SK-N-MC (cell line): ENCODE data around the gene CTBP2.

Experiments
- DNase-seq: peaks from one replicate; pipeline ENCODE4 v3.0.0-alpha.2; 2011; ENCODE audit warnings: low read depth, low spot score
- H3K27ac ChIP-seq: fragments of 200-600 bp; sonication (generic); 2 replicates; pipeline ENCODE4 v1.5.1; 2016; ENCODE audit warnings: mixed run types
- H3K36me3 ChIP-seq: fragments of 200-600 bp; sonication (generic); 2 replicates; pipeline ENCODE4 v1.6.1; 2017; ENCODE audit warnings: antibody characterized with exemption, low read length, mixed read lengths; ENCODE audit not compliant: insufficient read depth
- H3K4me3 ChIP-seq: fragments of 200-600 bp; sonication (generic); 2 replicates; pipeline ENCODE4 v1.5.1; 2016
- H3K9ac ChIP-seq: fragments of 200-600 bp; sonication (generic); 2 replicates; pipeline ENCODE4 v1.8.0; 2017; ENCODE audit warnings: mixed run types, mixed read lengths; ENCODE audit not compliant: insufficient read length
- H3K9me3 ChIP-seq: fragments of 200-600 bp; sonication (generic); 2 replicates; pipeline ENCODE4 v1.6.1; 2017; ENCODE audit warnings: low read depth, mild to moderate bottlenecking, antibody characterized with exemption, low read length, moderate library complexity, mixed read lengths
- EZH2 ChIP-seq: fragments of 200-600 bp; sonication (generic); IDR thresholded peaks from one replicate; pipeline ENCODE4 v1.6.1; 2017; ENCODE audit warnings: antibody characterized with exemption
- FOXP2 ChIP-seq: optimal IDR thresholded peaks from 2 replicates; pipeline ENCODE3; 2011; ENCODE audit warnings: mild to moderate bottlenecking, moderate library complexity; ENCODE audit not compliant: insufficient read depth; ENCODE audit errors: extremely low read length, control extremely low read depth
- POLR2AphosphoS5 ChIP-seq: IDR thresholded peaks from 2 replicates; pipeline ENCODE4 v1.6.1; 2012; ENCODE audit warnings: mild to moderate bottlenecking, low read depth, low read length, borderline replicate concordance

Gene CTBP2

DNA sequence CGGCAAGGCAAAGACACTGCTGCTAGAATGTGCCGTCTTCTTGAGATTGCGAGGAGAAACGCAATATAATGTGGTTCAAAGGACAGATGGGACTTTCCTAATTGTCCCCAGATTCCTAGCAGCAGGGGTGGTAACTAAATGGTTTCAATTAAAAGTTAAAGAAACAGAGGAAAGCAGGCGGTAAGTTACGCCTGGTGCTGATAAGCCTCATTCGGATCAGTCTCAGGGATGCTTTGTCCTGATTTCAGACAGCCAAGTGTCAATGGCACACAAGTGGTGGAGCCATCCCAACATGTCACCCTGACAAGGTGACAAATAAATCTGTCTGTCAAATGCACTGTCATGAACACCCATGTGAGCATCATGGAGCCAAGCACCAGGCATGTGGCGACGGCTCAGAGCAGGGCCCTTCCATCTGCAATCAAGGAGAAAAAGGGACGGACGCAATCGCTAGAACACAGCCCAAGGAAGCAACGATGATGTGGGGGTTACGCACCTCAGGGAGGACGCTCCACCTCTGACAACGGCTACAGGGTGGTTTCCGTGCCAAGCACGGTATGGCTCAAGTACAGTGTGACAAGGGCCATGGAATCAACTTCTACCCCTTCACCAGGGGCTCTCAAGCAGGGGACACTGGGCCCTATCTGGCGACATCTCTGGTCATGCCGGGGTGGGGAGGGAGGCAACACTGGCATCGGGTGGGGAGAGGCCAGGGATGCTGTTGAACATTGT is 66.2 kb downstream of the CTBP2 start:
- Histone ChIP-seq H3K27ac (no peak overlapping the region), H3K9me3 (no peaks in the 10 kb centered on the region), H3K9ac (no peak overlapping the region), H3K36me3 (no peaks in the 10 kb centered on the region), H3K4me3 (no peak overlapping the region)
- TF ChIP-seq POLR2AphosphoS5, result no peak
- DNase-seq, result no peak

DNA sequence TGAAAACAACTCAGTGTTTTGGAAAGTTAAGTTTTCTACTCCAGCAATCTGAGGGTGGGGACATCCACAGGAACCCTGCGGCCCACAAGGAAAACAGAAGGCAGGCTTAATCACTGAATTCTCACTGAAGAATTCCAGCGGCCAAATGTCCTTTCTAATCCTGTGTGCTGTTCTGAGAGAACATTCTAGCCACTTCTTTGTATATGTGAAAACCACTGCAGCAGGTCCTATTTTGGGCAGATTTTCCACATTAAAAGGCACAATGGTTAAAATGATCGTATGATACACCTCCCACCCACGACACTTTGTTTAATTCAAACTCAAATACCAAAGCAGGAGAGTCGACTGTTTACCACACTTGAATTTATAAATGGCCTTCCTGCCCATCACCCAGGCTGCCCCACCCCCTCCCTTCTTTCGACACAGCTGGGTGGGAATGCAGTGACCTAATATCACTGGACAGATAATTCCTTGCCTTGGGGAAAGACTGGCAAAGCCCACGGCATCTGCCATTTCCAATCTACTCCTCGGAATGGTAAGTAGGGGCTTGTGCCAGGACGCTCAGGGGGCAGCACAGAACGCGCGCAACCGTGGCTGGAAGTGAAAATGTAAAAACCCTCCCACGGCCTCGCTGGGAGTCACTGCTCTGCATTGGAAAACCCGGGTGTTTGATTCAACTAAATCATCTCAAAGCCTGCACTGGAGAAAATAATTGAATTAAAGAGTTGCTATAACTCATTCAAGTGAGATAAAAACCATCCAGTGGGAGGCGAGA is 67.0 kb downstream of the CTBP2 start:
- no peak for DNase-seq
- Histone ChIP-seq H3K36me3 (no peaks in the 10 kb centered on the region), H3K9me3 (no peaks in the 10 kb centered on the region), H3K9ac (no peak overlapping the region), H3K27ac (no peak overlapping the region), H3K4me3 (no peak overlapping the region)
- TF ChIP-seq EZH2, result no peak
- no peak for TF ChIP-seq POLR2AphosphoS5
- no peak for TF ChIP-seq FOXP2

DNA sequence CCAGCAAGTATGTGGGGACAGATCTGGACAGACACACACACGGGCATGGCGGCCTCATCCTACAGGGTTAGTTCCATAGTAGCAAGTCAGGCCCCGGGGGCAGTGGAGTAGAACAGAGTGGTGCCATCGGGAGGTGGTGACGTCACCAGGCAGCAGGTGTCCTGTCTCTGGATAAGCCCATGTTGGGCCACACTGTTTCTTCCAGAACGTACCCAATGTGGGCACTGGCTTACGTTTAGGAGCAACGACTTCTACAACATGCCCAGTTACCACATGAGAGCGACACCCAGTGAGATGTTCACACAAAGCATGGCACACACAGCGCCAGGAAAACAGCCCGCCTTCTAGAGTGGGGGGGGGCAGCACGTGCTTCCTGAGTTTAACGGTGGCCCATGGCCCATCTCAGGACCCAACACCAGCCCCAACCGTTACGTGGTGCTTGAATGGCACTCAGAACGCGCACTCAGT is 67.8 kb downstream of the CTBP2 start:
- Histone ChIP-seq H3K27ac (no peak overlapping the region), H3K4me3 (no peak overlapping the region), H3K9ac (no peak overlapping the region), H3K9me3 (no peaks in the 10 kb centered on the region), H3K36me3 (no peaks in the 10 kb centered on the region; the same call in 1 of the 2 replicates)
- no peak for DNase-seq
- no peak for TF ChIP-seq EZH2
- no peak for TF ChIP-seq POLR2AphosphoS5

- Histone ChIP-seq H3K4me3 (no peak overlapping the region), H3K27ac (no peak overlapping the region), H3K9ac (no peak overlapping the region), H3K9me3 (no peaks in the 10 kb centered on the region), H3K36me3 (no peaks in the 10 kb centered on the region; the same call in 1 of the 2 replicates)
- no peak for TF ChIP-seq POLR2AphosphoS5
- no peak for TF ChIP-seq FOXP2
- no peak for TF ChIP-seq EZH2
- DNase-seq, result no peak
Measured at GRCh38 chr10:125091891-125092290, 68.5 kb downstream of the CTBP2 start.

GRCh38 chr10:125089469-125089868 is 70.9 kb downstream of the CTBP2 start:
- no peak for DNase-seq
- Histone ChIP-seq H3K4me3 (no peak overlapping the region), H3K9ac (no peak overlapping the region), H3K36me3 (no peaks in the 10 kb centered on the region; the same call in 1 of the 2 replicates), H3K9me3 (no peaks in the 10 kb centered on the region), H3K27ac (no peak overlapping the region)
- no peak for TF ChIP-seq FOXP2
- TF ChIP-seq POLR2AphosphoS5, result no peak
- no peak for TF ChIP-seq EZH2

GRCh38 chr10:125087897-125088215 is 72.5 kb downstream of the CTBP2 start:
- TF ChIP-seq EZH2 (no peak), FOXP2 (no peak)
- no peak for DNase-seq
- Histone ChIP-seq H3K9ac (no peak overlapping the region), H3K27ac (no peak overlapping the region), H3K4me3 (no peak overlapping the region), H3K9me3 (no peaks in the 10 kb centered on the region), H3K36me3 (no peaks in the 10 kb centered on the region; the same call in 1 of the 2 replicates)

DNA sequence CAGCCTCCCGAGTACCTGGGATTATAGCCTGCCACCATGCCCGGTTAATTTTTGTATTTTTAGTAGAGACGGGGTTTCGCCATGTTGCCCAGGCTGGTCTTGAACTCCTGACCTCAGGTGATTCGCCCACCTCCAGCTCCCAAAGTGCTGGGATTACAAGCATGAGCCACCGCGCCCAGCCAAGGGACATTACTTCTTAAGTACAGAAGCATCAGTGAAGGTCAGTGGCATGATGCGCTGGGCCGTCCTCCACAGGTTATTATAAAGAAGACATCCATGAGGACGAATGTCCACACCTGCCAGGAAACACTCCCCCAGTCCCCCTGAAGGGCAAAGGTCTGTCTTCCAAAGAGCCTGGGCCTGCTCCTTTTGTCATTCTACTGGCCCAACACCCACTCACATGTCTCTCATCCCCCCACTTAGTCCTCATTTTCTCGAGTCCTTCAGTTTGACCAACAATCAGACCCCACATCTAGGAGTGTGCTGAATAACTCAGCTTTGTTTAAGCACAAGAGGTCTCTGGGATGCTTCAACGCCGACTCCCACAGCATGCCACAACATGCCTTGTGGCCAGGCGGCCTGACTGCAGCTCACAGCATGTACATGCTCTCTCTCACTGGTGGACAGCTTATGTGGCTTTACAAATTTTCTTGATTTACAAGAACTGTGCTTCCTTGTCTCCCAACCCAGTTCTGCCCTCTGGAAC is 73.0 kb downstream of the CTBP2 start:
- Histone ChIP-seq H3K27ac (no peak overlapping the region), H3K9me3 (no peaks in the 10 kb centered on the region), H3K4me3 (no peak overlapping the region), H3K9ac (no peak overlapping the region), H3K36me3 (no peaks in the 10 kb centered on the region; the same call in 1 of the 2 replicates)
- no peak for DNase-seq
- TF ChIP-seq POLR2AphosphoS5 (no peak), EZH2 (no peak), FOXP2 (no peak)

- TF ChIP-seq EZH2 (no peak), POLR2AphosphoS5 (no peak), FOXP2 (no peak)
- Histone ChIP-seq H3K9ac (no peak overlapping the region), H3K9me3 (no peaks in the 10 kb centered on the region), H3K36me3 (no peaks in the 10 kb centered on the region; the same call in 1 of the 2 replicates), H3K4me3 (no peak overlapping the region), H3K27ac (no peak overlapping the region)
- DNase-seq, result no peak
Measured at GRCh38 chr10:125086691-125087090, 73.7 kb downstream of the CTBP2 start.
